ENCODE results near the gene SCYGR8.
A peak's percentile ranks its signal among the peaks of the same experiment; 100 is the strongest.

SCYGR8 gene

DNA sequence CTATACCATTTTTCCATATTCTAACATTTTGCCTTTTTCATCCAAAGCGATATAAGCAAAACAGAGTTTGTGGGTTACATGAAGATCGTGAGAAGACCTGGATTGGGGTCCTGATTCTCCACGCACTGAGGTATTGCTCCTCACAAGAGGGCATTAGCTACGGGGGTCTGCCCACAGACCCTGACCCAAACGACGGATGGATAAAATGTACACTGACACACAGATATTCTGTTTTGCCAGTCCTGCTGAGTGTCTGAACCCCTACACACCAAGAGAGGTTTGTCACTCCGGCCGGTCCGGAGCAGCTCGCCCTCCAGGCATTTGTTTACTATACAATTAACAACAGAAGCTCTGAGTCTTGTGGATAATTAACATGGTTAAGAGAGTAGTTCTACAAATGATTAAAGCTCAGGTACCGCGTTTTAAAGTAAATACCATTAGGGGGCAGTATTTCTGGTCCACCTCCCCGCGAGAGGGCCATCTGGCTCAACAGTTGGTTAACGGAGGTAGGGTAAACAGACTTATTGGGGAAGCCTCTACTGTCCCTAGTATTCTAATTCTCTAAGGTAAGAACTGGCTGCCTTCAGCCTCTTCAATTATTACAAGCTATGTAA lies 28.4 kb downstream of the SCYGR8 start:
- no peaks in the 10 kb centered on the region for H3K4me1 Mint-ChIP-seq
- H3K36me3 Mint-ChIP-seq = no peaks in the 10 kb centered on the region
- no peak overlapping the region for H3K4me3 Mint-ChIP-seq
- H3K27ac Mint-ChIP-seq = no peak overlapping the region
- ATAC-seq (ENCODE audit: low read depth) (no peak), DNase-seq (ENCODE audit: low spot score in 2 of 2) (no peak)
- H3K27me3 Mint-ChIP-seq = peaks cover 5% of the 10 kb centered on the region
- H3K9me3 Mint-ChIP-seq = no peaks in the 10 kb centered on the region

DNA sequence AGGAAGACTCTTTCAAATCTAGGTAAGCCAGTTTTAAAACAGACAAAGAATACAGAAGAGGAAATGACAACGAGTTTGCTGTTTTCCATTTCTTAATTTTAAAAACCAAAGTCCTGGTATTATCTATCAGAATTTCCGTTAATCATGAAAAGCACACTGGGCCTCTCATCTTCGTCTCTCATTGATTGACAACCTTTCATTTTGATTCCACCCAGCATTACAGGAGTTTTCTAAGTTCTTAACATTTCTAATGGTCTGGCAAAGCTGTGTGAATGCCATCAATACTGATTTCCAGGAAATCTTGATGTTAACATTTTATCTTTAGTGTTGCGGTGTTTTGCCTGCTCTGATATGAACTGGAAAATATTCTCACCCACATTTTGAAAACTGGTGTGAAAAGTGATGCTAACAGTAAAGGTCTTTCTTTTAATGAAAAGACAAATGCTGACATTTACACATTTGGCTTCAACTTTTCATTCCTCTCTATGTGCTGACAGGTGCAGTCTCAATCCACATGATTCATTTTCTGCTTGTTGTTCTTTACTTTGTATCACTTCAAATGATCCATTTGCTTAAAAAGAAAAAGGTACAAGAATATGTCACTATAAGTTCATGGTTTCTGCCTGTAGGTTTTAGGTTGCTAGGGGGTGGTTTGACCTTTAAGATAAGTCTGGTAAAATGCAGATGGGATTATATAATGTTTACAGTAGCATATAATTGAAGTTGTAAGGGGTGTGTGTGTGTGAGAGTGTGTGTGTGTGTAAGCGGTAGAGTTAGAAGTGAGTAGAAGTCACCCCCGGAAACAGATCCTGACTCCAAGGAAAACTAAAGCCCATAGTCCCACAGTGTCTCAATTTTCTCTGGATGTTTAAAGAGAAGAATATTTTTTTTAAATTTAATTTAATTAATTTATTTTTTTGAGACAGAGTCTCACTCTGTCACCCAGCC lies 29.5 kb downstream of the SCYGR8 start:
- Mint-ChIP-seq H3K4me3 (no peak overlapping the region), H3K27ac (no peak overlapping the region), H3K4me1 (no peaks in the 10 kb centered on the region), H3K9me3 (no peaks in the 10 kb centered on the region), H3K36me3 (no peaks in the 10 kb centered on the region), H3K27me3 (peaks cover 5% of the 10 kb centered on the region)
- DNase-seq (ENCODE audit: low spot score in 2 of 2) (no peak), ATAC-seq (ENCODE audit: low read depth) (no peak)

DNA sequence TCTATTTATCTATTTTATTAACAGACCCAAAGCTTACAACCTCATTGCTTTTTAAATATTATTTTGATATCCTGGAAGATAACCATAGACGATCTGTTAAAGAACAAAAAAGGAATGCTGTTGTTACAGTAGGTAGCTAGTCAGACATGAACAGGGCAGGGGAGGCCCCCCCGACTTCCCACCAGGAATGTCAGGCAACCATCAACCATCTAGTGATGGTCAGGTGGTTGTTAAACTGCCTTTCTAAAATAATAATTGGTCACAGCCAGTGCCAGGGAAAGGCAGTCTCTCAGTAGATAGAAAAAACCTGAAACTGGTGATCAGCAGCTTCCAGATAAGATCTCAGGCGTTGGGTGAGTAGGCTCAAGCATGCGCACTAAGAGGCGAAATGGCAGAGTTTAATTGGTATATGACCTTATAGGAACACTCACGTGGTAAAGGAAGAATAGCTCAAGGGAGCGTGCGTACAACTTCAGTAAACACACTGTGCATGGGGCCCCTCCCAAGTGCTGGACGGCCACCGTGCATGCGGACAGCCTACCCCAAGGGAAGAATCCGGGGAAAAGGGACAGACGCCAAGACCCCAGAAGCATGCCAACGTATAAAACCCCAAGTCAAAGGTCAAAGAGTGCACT lies 35.4 kb downstream of the SCYGR8 start:
- H3K9me3 Mint-ChIP-seq = no peaks in the 10 kb centered on the region
- peaks cover 5% of the 10 kb centered on the region for H3K4me1 Mint-ChIP-seq
- DNase-seq (ENCODE audit: low spot score in 2 of 2) = no peak
- H3K4me3 Mint-ChIP-seq = no peak overlapping the region
- no peak overlapping the region for H3K27ac Mint-ChIP-seq
- ATAC-seq (ENCODE audit: low read depth) = no peak
- H3K36me3 Mint-ChIP-seq = no peaks in the 10 kb centered on the region
- H3K27me3 Mint-ChIP-seq = peaks cover 5% of the 10 kb centered on the region

DNA sequence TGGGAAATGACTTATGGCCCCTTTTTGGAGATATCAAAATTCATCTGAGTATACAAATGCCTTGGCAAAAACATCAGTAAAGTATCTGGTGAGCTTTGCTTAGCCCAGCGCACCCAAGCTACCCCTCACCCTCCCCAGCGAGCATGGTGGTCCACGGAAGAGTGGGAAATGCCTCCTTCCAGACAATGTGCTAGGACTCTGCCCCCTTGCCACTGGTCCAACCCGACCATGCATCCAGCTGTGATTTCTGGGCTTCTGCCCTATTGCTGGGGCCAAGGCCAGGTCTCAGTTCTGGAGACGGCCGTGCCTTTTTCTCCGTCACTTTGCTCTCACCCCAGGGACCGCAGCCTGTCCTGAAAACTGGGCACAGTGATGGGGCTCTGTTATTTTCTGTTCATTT lies 36.1 kb downstream of the SCYGR8 start:
- no peak for ATAC-seq (ENCODE audit: low read depth)

DNA sequence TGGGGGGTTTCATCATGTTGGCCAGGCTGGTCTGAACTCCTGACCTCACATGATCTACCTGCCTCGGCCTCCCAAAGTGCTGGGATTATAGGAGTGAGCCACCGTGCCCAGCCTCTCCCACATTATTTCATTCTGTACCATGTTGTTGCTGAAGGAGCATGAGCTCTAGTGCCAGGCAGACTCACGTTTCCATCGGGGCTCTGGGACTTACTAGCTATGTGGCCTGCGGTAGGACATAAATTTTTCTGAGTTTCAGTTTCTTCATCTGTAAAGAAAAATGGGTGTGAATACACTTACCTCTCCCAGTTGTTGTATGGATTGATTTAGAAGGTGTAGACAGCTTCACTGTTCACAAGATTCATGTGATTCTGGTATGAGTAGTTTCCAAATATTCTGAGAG lies 37.1 kb downstream of the SCYGR8 start:
- DNase-seq (ENCODE audit: low spot score in 2 of 2) (no peak), ATAC-seq (ENCODE audit: low read depth) (no peak)
- Mint-ChIP-seq H3K4me3 (peak overlapping the region; percentile 84), H3K9me3 (no peaks in the 10 kb centered on the region), H3K36me3 (no peaks in the 10 kb centered on the region), H3K27ac (peak overlapping the region; percentile 85), H3K4me1 (peaks cover 5% of the 10 kb centered on the region), H3K27me3 (peaks cover 5% of the 10 kb centered on the region)

More for the DNA sequence above, 36.1 kb downstream of the SCYGR8 start:
- Mint-ChIP-seq H3K4me3 (no peak overlapping the region), H3K4me1 (peaks cover 5% of the 10 kb centered on the region), H3K27ac (no peak overlapping the region), H3K36me3 (no peaks in the 10 kb centered on the region), H3K9me3 (no peaks in the 10 kb centered on the region), H3K27me3 (peaks cover 5% of the 10 kb centered on the region)
- DNase-seq (ENCODE audit: low spot score in 2 of 2) = no peak

DNA sequence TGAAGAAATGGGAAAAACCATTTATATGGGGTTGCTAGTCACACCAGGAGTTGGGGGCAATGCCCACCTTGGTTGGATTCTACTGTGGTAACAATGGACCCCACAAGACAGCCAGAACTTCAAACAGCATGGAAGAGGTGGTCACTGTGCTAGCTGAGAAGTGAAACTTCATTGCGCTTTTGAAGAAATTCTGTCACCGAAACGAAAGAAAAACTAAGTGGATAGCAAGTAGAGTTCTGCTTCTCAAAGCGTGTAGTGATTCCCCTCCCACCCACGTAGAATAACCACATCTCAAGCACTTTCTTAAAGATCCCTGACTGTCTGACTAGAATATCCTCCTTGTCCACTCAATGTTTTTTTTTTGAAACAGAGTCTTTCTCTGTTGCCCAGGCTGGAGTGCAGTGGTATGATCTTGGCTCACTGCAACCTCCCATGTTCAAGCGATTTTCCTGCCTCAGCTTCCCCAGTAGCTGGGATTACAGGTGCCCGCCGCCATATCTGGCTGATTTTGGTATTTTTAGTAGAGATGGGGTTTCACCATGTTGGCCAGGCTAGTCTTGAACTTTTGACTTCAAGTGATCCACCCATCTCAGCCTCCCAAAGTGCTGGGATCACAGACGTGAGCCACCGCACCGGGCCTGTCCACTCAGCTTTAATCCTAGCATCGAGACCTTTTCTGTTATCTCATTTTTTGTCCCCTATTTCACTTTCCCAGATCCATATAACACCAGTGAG lies 37.9 kb downstream of the SCYGR8 start:
- H3K4me1 Mint-ChIP-seq = peaks cover 5% of the 10 kb centered on the region
- DNase-seq (ENCODE audit: low spot score in 2 of 2) (peak in 1 of 2 donors; percentile 22), ATAC-seq (ENCODE audit: low read depth) (peak; percentile 94)
- H3K9me3 Mint-ChIP-seq = no peaks in the 10 kb centered on the region
- peak overlapping the region; percentile 85 for H3K27ac Mint-ChIP-seq
- no peaks in the 10 kb centered on the region for H3K36me3 Mint-ChIP-seq
- H3K4me3 Mint-ChIP-seq = peak overlapping the region; percentile 84
- H3K27me3 Mint-ChIP-seq = peaks cover 5% of the 10 kb centered on the region

DNA sequence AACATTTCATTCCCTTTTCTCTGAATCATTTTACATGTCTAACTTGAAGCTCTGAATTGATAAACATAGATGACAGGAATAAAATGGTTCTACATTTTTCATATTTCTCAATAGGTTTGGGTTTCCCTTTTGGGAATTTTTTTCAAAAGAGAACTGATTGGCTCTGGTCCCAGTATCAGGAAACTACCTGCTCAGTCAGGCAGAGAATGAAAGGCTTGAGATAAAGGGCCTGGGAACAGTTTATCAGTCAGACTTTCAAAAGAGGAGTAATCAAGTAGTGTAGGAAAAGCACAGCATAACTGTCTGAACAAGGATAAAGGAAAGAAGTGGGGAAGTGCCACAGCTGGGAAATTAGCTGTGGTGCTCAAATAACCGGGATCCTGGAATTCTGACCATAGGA lies 39.6 kb downstream of the SCYGR8 start:
- DNase-seq (ENCODE audit: low spot score in 2 of 2) (no peak), ATAC-seq (ENCODE audit: low read depth) (no peak)
- Mint-ChIP-seq H3K27ac (no peak overlapping the region), H3K27me3 (peaks cover 4% of the 10 kb centered on the region), H3K4me3 (no peak overlapping the region), H3K9me3 (no peaks in the 10 kb centered on the region), H3K36me3 (no peaks in the 10 kb centered on the region), H3K4me1 (peaks cover 5% of the 10 kb centered on the region)

DNA sequence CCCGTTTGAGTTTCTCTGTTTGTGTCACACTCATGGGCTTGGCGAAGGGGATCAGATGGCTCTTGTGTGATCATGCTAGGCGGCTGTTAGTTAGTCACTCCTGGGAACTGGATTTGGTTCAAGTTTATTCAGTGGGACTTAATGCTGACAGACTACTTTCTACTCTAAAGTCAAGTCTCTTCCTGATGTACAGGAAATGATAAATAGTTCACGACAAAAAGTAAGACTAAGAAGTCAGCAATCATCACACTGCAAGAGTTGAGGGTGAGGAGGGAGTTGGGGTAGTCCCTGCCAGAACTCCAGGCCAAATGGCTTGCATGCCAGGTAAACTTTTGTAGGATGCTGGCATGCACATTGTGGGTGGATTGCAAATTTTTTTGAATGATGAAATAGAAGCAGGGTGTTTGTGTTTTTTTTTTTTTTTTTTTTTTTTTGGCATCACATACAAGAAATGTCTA lies 42.9 kb downstream of the SCYGR8 start:
- H3K36me3 Mint-ChIP-seq = no peaks in the 10 kb centered on the region
- DNase-seq (ENCODE audit: low spot score in 2 of 2) (no peak), ATAC-seq (ENCODE audit: low read depth) (no peak)
- H3K9me3 Mint-ChIP-seq = no peaks in the 10 kb centered on the region
- H3K27ac Mint-ChIP-seq = no peak overlapping the region
- peaks cover 9% of the 10 kb centered on the region for H3K27me3 Mint-ChIP-seq
- H3K4me3 Mint-ChIP-seq = no peak overlapping the region
- H3K4me1 Mint-ChIP-seq = peaks cover 3% of the 10 kb centered on the region

DNA sequence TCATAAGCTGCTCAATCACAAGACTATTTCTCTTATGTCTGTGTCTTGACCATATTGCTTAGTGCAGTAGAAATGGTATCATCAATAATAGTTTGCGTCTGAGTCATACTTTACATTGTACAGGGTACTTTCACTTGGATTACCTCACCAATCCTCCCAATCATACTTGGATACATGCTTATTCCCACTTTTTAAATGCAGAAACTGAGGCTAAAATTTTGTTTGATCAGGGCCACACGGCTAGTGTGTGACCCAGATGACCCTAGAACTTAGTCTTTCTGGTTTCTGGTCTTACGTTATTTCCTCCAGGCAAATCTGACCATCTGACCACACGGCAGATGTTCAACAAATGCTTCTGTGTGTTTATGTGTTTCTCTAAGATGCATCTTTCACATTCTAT lies 44.1 kb downstream of the SCYGR8 start:
- H3K9me3 Mint-ChIP-seq = no peaks in the 10 kb centered on the region
- no peaks in the 10 kb centered on the region for H3K36me3 Mint-ChIP-seq
- DNase-seq (ENCODE audit: low spot score in 2 of 2) = no peak
- H3K27ac Mint-ChIP-seq = no peak overlapping the region
- H3K27me3 Mint-ChIP-seq = peaks cover 9% of the 10 kb centered on the region
- no peak for ATAC-seq (ENCODE audit: low read depth)
- no peak overlapping the region for H3K4me3 Mint-ChIP-seq
- no peaks in the 10 kb centered on the region for H3K4me1 Mint-ChIP-seq

DNA sequence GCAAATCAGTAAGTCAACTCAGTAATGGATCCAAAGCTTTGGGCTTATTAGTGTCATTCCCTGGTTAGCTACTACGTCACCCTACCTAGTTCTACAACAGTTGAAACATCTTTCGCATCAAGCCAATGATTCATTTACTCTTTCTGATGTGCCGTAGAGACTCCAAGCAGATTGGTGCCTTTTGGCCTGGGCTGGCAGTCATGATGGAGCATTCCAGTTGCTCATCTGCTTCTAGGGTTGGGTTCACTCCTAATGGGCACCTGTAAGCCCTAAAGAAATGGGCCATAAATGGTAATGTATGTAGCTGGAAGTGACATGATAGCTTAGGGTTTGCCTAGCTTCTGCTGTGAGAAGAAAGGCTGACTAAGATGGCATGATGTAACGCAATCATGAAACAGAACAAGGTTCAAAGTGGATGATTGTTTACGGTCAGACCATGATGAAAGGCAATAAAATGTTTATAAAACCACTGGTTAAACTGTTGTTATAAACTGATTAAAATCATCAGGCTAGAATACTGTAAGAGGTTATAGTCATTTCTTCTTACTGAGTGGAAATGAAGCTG lies 47.5 kb downstream of the SCYGR8 start:
- ATAC-seq (ENCODE audit: low read depth) = no peak

More for the DNA sequence above, 47.5 kb downstream of the SCYGR8 start:
- no peaks in the 10 kb centered on the region for H3K4me1 Mint-ChIP-seq
- DNase-seq (ENCODE audit: low spot score in 2 of 2) = no peak
- H3K36me3 Mint-ChIP-seq = no peaks in the 10 kb centered on the region
- H3K4me3 Mint-ChIP-seq = no peak overlapping the region
- H3K27me3 Mint-ChIP-seq = peaks cover 8% of the 10 kb centered on the region
- H3K27ac Mint-ChIP-seq = no peak overlapping the region
- no peaks in the 10 kb centered on the region for H3K9me3 Mint-ChIP-seq
